Measurements from ENCODE around the gene C12orf76. TPM values are rescaled to one million over a fixed set of nuclear protein-coding genes. Genes with fewer than 3 reads are reported as not detected.

C12orf76 gene
- total RNA-seq, 1 experiment from 2014 or later = 10.1 TPM

DNA sequence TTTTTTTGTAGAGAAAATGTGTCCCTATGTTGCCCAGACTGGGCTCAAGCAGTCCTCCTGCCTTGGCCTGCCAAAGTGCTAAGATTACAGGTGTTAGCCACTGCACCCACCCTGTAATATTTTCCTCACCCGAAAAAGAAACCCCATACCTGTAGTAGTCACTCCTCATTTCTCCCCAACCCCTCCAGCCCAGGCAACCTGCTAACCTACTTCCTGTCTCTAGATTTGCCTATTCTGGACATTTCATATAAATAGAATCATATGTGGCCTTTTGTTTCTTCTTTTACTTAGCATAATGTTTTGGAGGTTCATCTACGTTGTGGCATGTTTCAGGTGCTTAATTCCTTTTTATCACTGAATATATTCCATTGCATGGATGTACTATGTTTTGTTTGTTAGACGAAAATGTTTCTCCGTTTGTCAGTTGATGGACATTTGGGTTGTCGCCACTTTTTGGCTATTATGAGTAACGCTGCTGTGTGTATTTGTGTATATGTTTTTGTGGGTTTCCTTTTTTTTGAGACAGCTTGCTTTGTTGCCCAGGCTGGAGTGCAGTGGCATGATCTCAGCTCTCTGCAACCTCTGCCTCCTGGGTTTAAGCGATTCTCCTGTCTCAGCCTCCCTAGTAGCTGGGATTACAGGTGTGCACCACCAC lies 42.9 kb downstream of the C12orf76 start:
- no peak for DNase-seq (ENCODE audit: low read depth, low spot score)
- no TSS peak for BruUV-seq (replicated peaks)
- no peaks in the 10 kb centered on the region for H4K20me1 ChIP-seq (ENCODE audit: insufficient read depth)
- no peaks in the 10 kb centered on the region for H3K27me3 ChIP-seq (ENCODE audit: insufficient read depth, low read length)
- no peak for TF ChIP-seq FOSL1 (IDR thresholded peaks at IDR 0.05; ENCODE audit: low read depth)
- no peak for TF ChIP-seq EZH2 (IDR thresholded peaks at IDR 0.05)
- TF ChIP-seq, protein P1, sequence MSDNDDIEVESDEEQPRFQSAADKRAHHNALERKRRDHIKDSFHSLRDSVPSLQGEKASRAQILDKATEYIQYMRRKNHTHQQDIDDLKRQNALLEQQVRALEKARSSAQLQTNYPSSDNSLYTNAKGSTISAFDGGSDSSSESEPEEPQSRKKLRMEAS (IDR thresholded peaks at IDR 0.05) = no peak
- TF ChIP-seq POLR2AphosphoS5 (IDR thresholded peaks at IDR 0.05; ENCODE audit: low read depth, low read length) = no peak
- TF ChIP-seq SP1 (IDR thresholded peaks at IDR 0.05; ENCODE audit: low read depth) = no peak
- no peak for TF ChIP-seq SRF (IDR thresholded peaks at IDR 0.05; ENCODE audit: low read depth)
- TF ChIP-seq JUND (IDR thresholded peaks at IDR 0.05) = no peak
- no peak for TF ChIP-seq ZNF274 (IDR thresholded peaks at IDR 0.05; ENCODE audit: low read depth, low read length)
- no peak for TF ChIP-seq ELF1 (IDR thresholded peaks at IDR 0.05; ENCODE audit: borderline replicate concordance, low read depth)
- TF ChIP-seq CEBPB (IDR thresholded peaks at IDR 0.05; ENCODE audit: low read depth) = no peak
- no peak for TF ChIP-seq EZH2phosphoT487 (IDR thresholded peaks at IDR 0.05; ENCODE audit: borderline replicate concordance)
- no peak for TF ChIP-seq POLR2A (IDR thresholded peaks at IDR 0.05; ENCODE audit: borderline replicate concordance, extremely low read depth, insufficient read depth, insufficient read length)
- no peak for TF ChIP-seq CBX3 (IDR thresholded peaks at IDR 0.05; ENCODE audit: low read depth)
- no peak for TF ChIP-seq YY1 (IDR thresholded peaks at IDR 0.05; ENCODE audit: extremely low read depth, insufficient replicate concordance, low read depth, low read length)
- no peak overlapping the region for H2AFZ ChIP-seq (ENCODE audit: low read depth, low read length, poor library complexity, severe bottlenecking)
- H3K9me3 ChIP-seq (ENCODE audit: control insufficient read depth in 1 of 2, insufficient read depth in 1 of 2, low read depth in 1 of 2, low read length in 2 of 2) = no peaks in the 10 kb centered on the region
- H3K4me3 ChIP-seq (replicated peaks in 1 of 2; ENCODE audit: low read depth in 1 of 2, low read length in 2 of 2) = no peak overlapping the region
- H3K9ac ChIP-seq (ENCODE audit: low read length) = no peak overlapping the region
- H3K9me2 ChIP-seq (ENCODE audit: insufficient read depth) = no peaks in the 10 kb centered on the region
- H3K4me2 ChIP-seq (ENCODE audit: low read length) = no peak overlapping the region
- peaks cover 18% of the 10 kb centered on the region for H3K79me2 ChIP-seq (ENCODE audit: insufficient read depth, low read length)
- ChIA-PET POLR2A (no interaction called here), CTCF (no interaction called here), RAD21 (ENCODE audit: low non-redundant PET in 1 of 2, low total read pairs in 2 of 2, uncharacterized antibody in 2 of 2, unreplicated experiment in 2 of 2) (no interaction called here)
- no peaks in the 10 kb centered on the region for H3K36me3 ChIP-seq (ENCODE audit: control insufficient read depth in 1 of 2, insufficient read depth in 2 of 2, low read length in 2 of 2)
- intact Hi-C loops (cut with micrococcal nuclease) = no loop called here
- ATAC-seq = no peak
- no peak overlapping the region for H3K27ac ChIP-seq (ENCODE audit: low read depth, low read length)
- peaks cover 19 to 39% of the 10 kb centered on the region in 2 experiments for H3K4me1 ChIP-seq (ENCODE audit: control insufficient read depth in 1 of 2, insufficient read depth in 2 of 2, low read length in 2 of 2)
